Panc1 (cell line): Measurements from ENCODE around the gene VN1R5.

ENCODE experiments used
- TF ChIP-seq, protein P1 (sequence below): fragments of 450-650 bp; IDR thresholded peaks from 2 replicates; pipeline ENCODE4 v1.5.1; 2017; ENCODE audit warnings: mild to moderate bottlenecking
- TF ChIP-seq, protein P2 (sequence below), 2 experiments: IDR thresholded peaks; 2 replicates each; pipeline ENCODE4 v1.6.1; 2011 to 2012; ENCODE audit warnings: low read depth in 2 of 2, control low read depth in 1 of 2, low read length in 1 of 2, mild to moderate bottlenecking in 1 of 2, moderate library complexity in 1 of 2; ENCODE audit not compliant: insufficient read depth in 1 of 2

DNA sequence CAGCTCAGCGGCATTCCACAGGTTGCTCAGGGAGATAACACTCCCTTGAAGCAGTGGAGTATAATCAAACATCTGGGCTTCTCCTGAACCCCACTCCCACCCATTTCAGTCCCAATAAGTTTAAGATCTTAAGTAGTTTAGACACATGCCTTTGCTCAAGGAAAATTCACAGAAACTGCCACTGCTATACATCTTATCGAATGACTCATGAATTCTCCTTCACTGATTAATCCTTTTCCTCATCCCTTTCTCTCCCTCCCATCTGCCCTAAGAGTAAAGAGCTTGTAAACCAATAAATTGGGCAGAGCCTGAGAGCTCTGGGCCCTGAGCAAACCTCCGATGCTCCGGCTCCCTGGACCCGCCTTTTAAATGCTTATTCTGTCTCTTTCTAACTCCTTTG is 10.2 kb downstream of the VN1R5 start:
- TF ChIP-seq, protein P1, sequence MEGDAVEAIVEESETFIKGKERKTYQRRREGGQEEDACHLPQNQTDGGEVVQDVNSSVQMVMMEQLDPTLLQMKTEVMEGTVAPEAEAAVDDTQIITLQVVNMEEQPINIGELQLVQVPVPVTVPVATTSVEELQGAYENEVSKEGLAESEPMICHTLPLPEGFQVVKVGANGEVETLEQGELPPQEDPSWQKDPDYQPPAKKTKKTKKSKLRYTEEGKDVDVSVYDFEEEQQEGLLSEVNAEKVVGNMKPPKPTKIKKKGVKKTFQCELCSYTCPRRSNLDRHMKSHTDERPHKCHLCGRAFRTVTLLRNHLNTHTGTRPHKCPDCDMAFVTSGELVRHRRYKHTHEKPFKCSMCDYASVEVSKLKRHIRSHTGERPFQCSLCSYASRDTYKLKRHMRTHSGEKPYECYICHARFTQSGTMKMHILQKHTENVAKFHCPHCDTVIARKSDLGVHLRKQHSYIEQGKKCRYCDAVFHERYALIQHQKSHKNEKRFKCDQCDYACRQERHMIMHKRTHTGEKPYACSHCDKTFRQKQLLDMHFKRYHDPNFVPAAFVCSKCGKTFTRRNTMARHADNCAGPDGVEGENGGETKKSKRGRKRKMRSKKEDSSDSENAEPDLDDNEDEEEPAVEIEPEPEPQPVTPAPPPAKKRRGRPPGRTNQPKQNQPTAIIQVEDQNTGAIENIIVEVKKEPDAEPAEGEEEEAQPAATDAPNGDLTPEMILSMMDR, result no peak
- TF ChIP-seq, protein P2, sequence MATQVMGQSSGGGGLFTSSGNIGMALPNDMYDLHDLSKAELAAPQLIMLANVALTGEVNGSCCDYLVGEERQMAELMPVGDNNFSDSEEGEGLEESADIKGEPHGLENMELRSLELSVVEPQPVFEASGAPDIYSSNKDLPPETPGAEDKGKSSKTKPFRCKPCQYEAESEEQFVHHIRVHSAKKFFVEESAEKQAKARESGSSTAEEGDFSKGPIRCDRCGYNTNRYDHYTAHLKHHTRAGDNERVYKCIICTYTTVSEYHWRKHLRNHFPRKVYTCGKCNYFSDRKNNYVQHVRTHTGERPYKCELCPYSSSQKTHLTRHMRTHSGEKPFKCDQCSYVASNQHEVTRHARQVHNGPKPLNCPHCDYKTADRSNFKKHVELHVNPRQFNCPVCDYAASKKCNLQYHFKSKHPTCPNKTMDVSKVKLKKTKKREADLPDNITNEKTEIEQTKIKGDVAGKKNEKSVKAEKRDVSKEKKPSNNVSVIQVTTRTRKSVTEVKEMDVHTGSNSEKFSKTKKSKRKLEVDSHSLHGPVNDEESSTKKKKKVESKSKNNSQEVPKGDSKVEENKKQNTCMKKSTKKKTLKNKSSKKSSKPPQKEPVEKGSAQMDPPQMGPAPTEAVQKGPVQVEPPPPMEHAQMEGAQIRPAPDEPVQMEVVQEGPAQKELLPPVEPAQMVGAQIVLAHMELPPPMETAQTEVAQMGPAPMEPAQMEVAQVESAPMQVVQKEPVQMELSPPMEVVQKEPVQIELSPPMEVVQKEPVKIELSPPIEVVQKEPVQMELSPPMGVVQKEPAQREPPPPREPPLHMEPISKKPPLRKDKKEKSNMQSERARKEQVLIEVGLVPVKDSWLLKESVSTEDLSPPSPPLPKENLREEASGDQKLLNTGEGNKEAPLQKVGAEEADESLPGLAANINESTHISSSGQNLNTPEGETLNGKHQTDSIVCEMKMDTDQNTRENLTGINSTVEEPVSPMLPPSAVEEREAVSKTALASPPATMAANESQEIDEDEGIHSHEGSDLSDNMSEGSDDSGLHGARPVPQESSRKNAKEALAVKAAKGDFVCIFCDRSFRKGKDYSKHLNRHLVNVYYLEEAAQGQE (IDR thresholded peaks at IDR 0.05; ENCODE audit: insufficient read depth in 1 of 2, low read depth in 2 of 2, low read length in 1 of 2), result no peak
